Stimulated activated memory B cell treated with anti-CD40 and anti-IgM and Interleukin-4, amounts not matched to agents 10 μg/mL and 1 μg/mL and 100 μg/mL, for 72 hours (primary cell): ENCODE data around the gene OR12D1.
"Not testable (repeated sequence)": the region's sequence is repeated elsewhere in the genome, so short reads cannot be mapped to it uniquely, and the experiment has no call there.

Experiments used
- ATAC-seq: fragments of 150-1000 bp; cut with Tn5 transposase; 2 replicates; pipeline ENCODE4 v1.10.0; 2021
- H3K27ac Mint-ChIP-seq: one replicate; pipeline ENCODE4 v1.8.0; 2022; ENCODE audit warnings: mild to moderate bottlenecking, mixed read lengths
- H3K27me3 Mint-ChIP-seq: one replicate; pipeline ENCODE4 v1.8.0; 2022; ENCODE audit warnings: mixed read lengths
- H3K36me3 Mint-ChIP-seq: one replicate; pipeline ENCODE4 v1.8.0; 2022; ENCODE audit warnings: mixed read lengths
- H3K4me1 Mint-ChIP-seq: one replicate; pipeline ENCODE4 v1.8.0; 2022; ENCODE audit warnings: mixed read lengths
- H3K4me3 Mint-ChIP-seq: one replicate; pipeline ENCODE4 v1.8.0; 2022; ENCODE audit warnings: mild to moderate bottlenecking, moderate library complexity, mixed read lengths
- H3K9me3 Mint-ChIP-seq: one replicate; pipeline ENCODE4 v1.8.0; 2022; ENCODE audit warnings: mixed read lengths

Gene OR12D1

GRCh38 chr6:29414588-29414987, at the start of gene OR12D1:
Gene OR12D1 (plus strand): TSS chr6:29414928.
- Mint-ChIP-seq H3K27ac (no peak within 1 kb of the TSS), H3K4me1 (no peaks in the 10 kb centered on the region), H3K4me3 (no peak within 1 kb of the TSS), H3K36me3 (no peaks in the 10 kb centered on the region), H3K27me3 (peaks cover 32% of the 10 kb centered on the region), H3K9me3 (peaks cover 15% of the 10 kb centered on the region)
- ATAC-seq = no peak

- Mint-ChIP-seq H3K27me3 (peaks cover 23% of the 10 kb centered on the region), H3K4me1 (no peaks in the 10 kb centered on the region), H3K4me3 (no peak within 1 kb of the TSS), H3K9me3 (no peaks in the 10 kb centered on the region), H3K27ac (no peak within 1 kb of the TSS), H3K36me3 (no peaks in the 10 kb centered on the region)
- no peak for ATAC-seq
Observed at GRCh38 chr6:29368765-29369164, 46.0 kb upstream of the OR12D1 start, which contains the start of gene OR5V1. Gene OR5V1 (minus strand): TSS chr6:29368865. CDS start chr6:29356195, 12,670 bp downstream.

GRCh38 chr6:29375191-29375590, 39.5 kb upstream of the OR12D1 start, which contains the start of gene OR12D3:
Gene OR12D3 (minus strand): TSS chr6:29375291. CDS start chr6:29375287, 4 bp downstream.
- Mint-ChIP-seq H3K27me3 (peaks cover 42% of the 10 kb centered on the region), H3K4me3 (no peak within 1 kb of the TSS), H3K27ac (no peak within 1 kb of the TSS), H3K36me3 (no peaks in the 10 kb centered on the region), H3K9me3 (no peaks in the 10 kb centered on the region), H3K4me1 (no peaks in the 10 kb centered on the region)
- ATAC-seq = no peak

- H3K4me1 Mint-ChIP-seq = no peaks in the 10 kb centered on the region
- H3K36me3 Mint-ChIP-seq = no peaks in the 10 kb centered on the region
- H3K9me3 Mint-ChIP-seq = no peaks in the 10 kb centered on the region
- H3K27me3 Mint-ChIP-seq = peaks cover 34% of the 10 kb centered on the region
- ATAC-seq = no peak
- no peak overlapping the region for H3K27ac Mint-ChIP-seq
- H3K4me3 Mint-ChIP-seq = no peak overlapping the region
Observed at GRCh38 chr6:29376003-29376402, 38.7 kb upstream of the OR12D1 start.

- Mint-ChIP-seq H3K4me3 (no peak overlapping the region), H3K27me3 (peaks cover 41% of the 10 kb centered on the region), H3K36me3 (no peaks in the 10 kb centered on the region), H3K27ac (no peak overlapping the region), H3K4me1 (no peaks in the 10 kb centered on the region), H3K9me3 (no peaks in the 10 kb centered on the region)
- ATAC-seq = no peak
Observed at GRCh38 chr6:29388533-29388932, 26.2 kb upstream of the OR12D1 start.

- no peak for ATAC-seq
- H3K4me3 Mint-ChIP-seq = no peak within 1 kb of the TSS
- no peaks in the 10 kb centered on the region for H3K36me3 Mint-ChIP-seq
- H3K9me3 Mint-ChIP-seq = peaks cover 3% of the 10 kb centered on the region
- H3K4me1 Mint-ChIP-seq = no peaks in the 10 kb centered on the region
- no peak within 1 kb of the TSS for H3K27ac Mint-ChIP-seq
- peaks cover 43% of the 10 kb centered on the region for H3K27me3 Mint-ChIP-seq
Observed at GRCh38 chr6:29395331-29395730, 19.4 kb upstream of the OR12D1 start, which contains the start of gene OR12D2. Gene OR12D2 (plus strand): TSS chr6:29395631. CDS start chr6:29396700, 1,069 bp downstream.

- peaks cover 51% of the 10 kb centered on the region for H3K27me3 Mint-ChIP-seq
- H3K9me3 Mint-ChIP-seq = peaks cover 3% of the 10 kb centered on the region
- no peak for ATAC-seq
- no peaks in the 10 kb centered on the region for H3K4me1 Mint-ChIP-seq
- no peak overlapping the region for H3K27ac Mint-ChIP-seq
- no peaks in the 10 kb centered on the region for H3K36me3 Mint-ChIP-seq
- H3K4me3 Mint-ChIP-seq = no peak overlapping the region
Observed at GRCh38 chr6:29399525-29399924, 15.2 kb upstream of the OR12D1 start.

- peaks cover 38% of the 10 kb centered on the region for H3K27me3 Mint-ChIP-seq
- H3K27ac Mint-ChIP-seq = no peak overlapping the region
- H3K36me3 Mint-ChIP-seq = no peaks in the 10 kb centered on the region
- no peaks in the 10 kb centered on the region for H3K4me1 Mint-ChIP-seq
- no peak overlapping the region for H3K4me3 Mint-ChIP-seq
- no peak for ATAC-seq
- peaks cover 4% of the 10 kb centered on the region for H3K9me3 Mint-ChIP-seq
Observed at GRCh38 chr6:29403801-29404200, 10.9 kb upstream of the OR12D1 start.

- no peak for ATAC-seq
- no peaks in the 10 kb centered on the region for H3K4me1 Mint-ChIP-seq
- peaks cover 19% of the 10 kb centered on the region for H3K27me3 Mint-ChIP-seq
- H3K27ac Mint-ChIP-seq = no peak overlapping the region
- H3K9me3 Mint-ChIP-seq = no peaks in the 10 kb centered on the region
- no peaks in the 10 kb centered on the region for H3K36me3 Mint-ChIP-seq
- H3K4me3 Mint-ChIP-seq = no peak overlapping the region
Observed at GRCh38 chr6:29419516-29419915, 4.8 kb downstream of the OR12D1 start.

- no peaks in the 10 kb centered on the region for H3K9me3 Mint-ChIP-seq
- peaks cover 28% of the 10 kb centered on the region for H3K27me3 Mint-ChIP-seq
- no peak overlapping the region for H3K27ac Mint-ChIP-seq
- H3K4me1 Mint-ChIP-seq = no peaks in the 10 kb centered on the region
- no peak overlapping the region for H3K4me3 Mint-ChIP-seq
- H3K36me3 Mint-ChIP-seq = no peaks in the 10 kb centered on the region
- ATAC-seq = no peak
Observed at GRCh38 chr6:29424168-29424567, 9.4 kb downstream of the OR12D1 start.

- peaks cover 28% of the 10 kb centered on the region for H3K27me3 Mint-ChIP-seq
- no peak for ATAC-seq
Observed at GRCh38 chr6:29424575-29424974, 9.8 kb downstream of the OR12D1 start.

GRCh38 chr6:29425075-29425474, 10.3 kb downstream of the OR12D1 start:
- peaks cover 28% of the 10 kb centered on the region for H3K27me3 Mint-ChIP-seq
- H3K9me3 Mint-ChIP-seq = no peaks in the 10 kb centered on the region
- H3K27ac Mint-ChIP-seq = no peak overlapping the region
- ATAC-seq = no peak
- no peaks in the 10 kb centered on the region for H3K4me1 Mint-ChIP-seq
- no peak overlapping the region for H3K4me3 Mint-ChIP-seq
- no peaks in the 10 kb centered on the region for H3K36me3 Mint-ChIP-seq

More at GRCh38 chr6:29424575-29424974, 9.8 kb downstream of the OR12D1 start:
- no peaks in the 10 kb centered on the region for H3K9me3 Mint-ChIP-seq
- H3K4me1 Mint-ChIP-seq = no peaks in the 10 kb centered on the region
- no peak overlapping the region for H3K4me3 Mint-ChIP-seq
- H3K27ac Mint-ChIP-seq = no peak overlapping the region
- H3K36me3 Mint-ChIP-seq = no peaks in the 10 kb centered on the region

GRCh38 chr6:29426654-29427053, 11.9 kb downstream of the OR12D1 start:
- Mint-ChIP-seq H3K4me3 (no peak overlapping the region), H3K27ac (no peak overlapping the region)
- ATAC-seq = no peak

GRCh38 chr6:29436730-29437129, 22.0 kb downstream of the OR12D1 start:
- ATAC-seq, H3K9me3 Mint-ChIP-seq, H3K36me3 Mint-ChIP-seq, H3K27ac Mint-ChIP-seq, H3K4me1 Mint-ChIP-seq, H3K4me3 Mint-ChIP-seq: not testable (repeated sequence)
- H3K27me3 Mint-ChIP-seq = peaks cover 30% of the 10 kb centered on the region

More at GRCh38 chr6:29426654-29427053, 11.9 kb downstream of the OR12D1 start:
- Mint-ChIP-seq H3K9me3 (no peaks in the 10 kb centered on the region), H3K36me3 (no peaks in the 10 kb centered on the region), H3K27me3 (peaks cover 18% of the 10 kb centered on the region), H3K4me1 (no peaks in the 10 kb centered on the region)

- Mint-ChIP-seq H3K4me1 (no peaks in the 10 kb centered on the region), H3K27me3 (peaks cover 26% of the 10 kb centered on the region), H3K4me3 (no peak within 1 kb of the TSS), H3K9me3 (no peaks in the 10 kb centered on the region), H3K27ac (no peak within 1 kb of the TSS), H3K36me3 (no peaks in the 10 kb centered on the region)
- ATAC-seq = no peak
Observed at GRCh38 chr6:29439006-29439405, 24.3 kb downstream of the OR12D1 start, which contains the start of gene OR10C1. Gene OR10C1 (plus strand): TSS chr6:29439306. CDS start chr6:29440016, 710 bp downstream.

GRCh38 chr6:29442719-29443118, 28.0 kb downstream of the OR12D1 start:
- Mint-ChIP-seq H3K4me3 (no peak overlapping the region), H3K36me3 (no peaks in the 10 kb centered on the region), H3K4me1 (no peaks in the 10 kb centered on the region), H3K27me3 (peaks cover 46% of the 10 kb centered on the region), H3K9me3 (peaks cover 7% of the 10 kb centered on the region), H3K27ac (no peak overlapping the region)
- ATAC-seq = no peak
